Measurements from ENCODE around the gene PCDHB12. TPM values are rescaled to one million over a fixed set of nuclear protein-coding genes. Genes with fewer than 3 reads are reported as not detected.
"Not testable (repeated sequence)": the region's sequence is repeated elsewhere in the genome, so short reads cannot be mapped to it uniquely, and the experiment has no call there.

PCDHB12 gene
- total RNA-seq, 2 donors from 2014 or later, result 1.6 to 5.0 TPM

GRCh38 chr5:141210849-141211248 is 2.3 kb downstream of the PCDHB12 start:
- Mint-ChIP-seq H3K9me3 (peaks cover 43% of the 10 kb centered on the region), H3K36me3 (ENCODE audit: low read depth) (peaks cover 19% of the 10 kb centered on the region)
- H3K4me3 ChIP-seq (ENCODE audit: low read length); H3K9ac ChIP-seq (ENCODE audit: extremely low read depth, low read length, poor library complexity, severe bottlenecking); H3K27me3 Mint-ChIP-seq (ENCODE audit: insufficient read depth); H3K27ac Mint-ChIP-seq; DNase-seq; H3K4me1 ChIP-seq (ENCODE audit: control insufficient read depth, insufficient read depth, low read length); H3K4me1 Mint-ChIP-seq; H3K27me3 ChIP-seq (ENCODE audit: control insufficient read depth, insufficient read depth, low read length, poor library complexity, severe bottlenecking); H3K4me3 Mint-ChIP-seq; H3K27ac ChIP-seq (ENCODE audit: low read depth, low read length); H3K9me3 ChIP-seq (ENCODE audit: control insufficient read depth, low read length); H3K36me3 ChIP-seq (ENCODE audit: control insufficient read depth, insufficient read depth, low read length): not testable (repeated sequence)
- WGBS, 2 experiments (ENCODE audit: insufficient coverage in 1 of 2, insufficient read length in 1 of 2), result 92 to 93% methylated on average over 8 to 23 of the region's 27 CpGs

GRCh38 chr5:141213656-141214339 is 5.3 kb downstream of the PCDHB12 start, which contains the start of gene PCDHB13:
Gene PCDHB13 (plus strand): TSS chr5:141213919. CDS start chr5:141214124, 205 bp downstream.
- not testable (repeated sequence) for H3K4me1 Mint-ChIP-seq; H3K27me3 ChIP-seq (ENCODE audit: control insufficient read depth, insufficient read depth, low read length, poor library complexity, severe bottlenecking); H3K27ac ChIP-seq (ENCODE audit: low read depth, low read length); H3K9me3 ChIP-seq (ENCODE audit: control insufficient read depth, low read length); H3K4me1 ChIP-seq (ENCODE audit: control insufficient read depth, insufficient read depth, low read length); H3K27me3 Mint-ChIP-seq (ENCODE audit: insufficient read depth); H3K36me3 ChIP-seq (ENCODE audit: control insufficient read depth, insufficient read depth, low read length); H3K9ac ChIP-seq (ENCODE audit: extremely low read depth, low read length, poor library complexity, severe bottlenecking)
- Mint-ChIP-seq H3K4me3 (peak within 1 kb of the TSS; percentile 34), H3K27ac (peak within 1 kb of the TSS; percentile 58), H3K36me3 (ENCODE audit: low read depth) (peaks cover 27% of the 10 kb centered on the region), H3K9me3 (peaks cover 55% of the 10 kb centered on the region)
- whole genome bisulfite sequencing, 2 experiments (ENCODE audit: insufficient coverage in 1 of 2, insufficient read length in 1 of 2), result 65% methylated on average over 10 of the region's 18 CpGs; no CpG with 5 or more reads in 1 of the 2 experiments
- peak; percentile 76 for TF ChIP-seq CTCF (conservative IDR thresholded peaks at IDR 0.05)
- peak; percentile 82 for DNase-seq
- peak within 1 kb of the TSS; percentile 23 for H3K4me3 ChIP-seq (ENCODE audit: low read length)

- H3K36me3 ChIP-seq (ENCODE audit: control insufficient read depth, insufficient read depth, low read length); H3K4me1 ChIP-seq (ENCODE audit: control insufficient read depth, insufficient read depth, low read length); H3K4me3 Mint-ChIP-seq; H3K27ac Mint-ChIP-seq; H3K27me3 ChIP-seq (ENCODE audit: control insufficient read depth, insufficient read depth, low read length, poor library complexity, severe bottlenecking); DNase-seq; H3K4me1 Mint-ChIP-seq; H3K9ac ChIP-seq (ENCODE audit: extremely low read depth, low read length, poor library complexity, severe bottlenecking); H3K27me3 Mint-ChIP-seq (ENCODE audit: insufficient read depth); H3K27ac ChIP-seq (ENCODE audit: low read depth, low read length): not testable (repeated sequence)
- Mint-ChIP-seq H3K9me3 (peaks cover 47% of the 10 kb centered on the region), H3K36me3 (ENCODE audit: low read depth) (peaks cover 27% of the 10 kb centered on the region)
- peaks cover 11% of the 10 kb centered on the region for H3K9me3 ChIP-seq (ENCODE audit: control insufficient read depth, low read length)
- peak overlapping the region; percentile 23 for H3K4me3 ChIP-seq (ENCODE audit: low read length)
- 91 to 92% methylated on average over 6 to 9 of the region's 12 CpGs for WGBS, 2 experiments (ENCODE audit: insufficient coverage in 1 of 2, insufficient read length in 1 of 2)
Observed at GRCh38 chr5:141214583-141214982, 6.1 kb downstream of the PCDHB12 start.

- H3K36me3 ChIP-seq (ENCODE audit: control insufficient read depth, insufficient read depth, low read length); H3K9ac ChIP-seq (ENCODE audit: extremely low read depth, low read length, poor library complexity, severe bottlenecking); H3K27ac Mint-ChIP-seq; DNase-seq; H3K4me3 Mint-ChIP-seq; H3K4me1 Mint-ChIP-seq; H3K27ac ChIP-seq (ENCODE audit: low read depth, low read length); H3K4me3 ChIP-seq (ENCODE audit: low read length); H3K4me1 ChIP-seq (ENCODE audit: control insufficient read depth, insufficient read depth, low read length); H3K27me3 Mint-ChIP-seq (ENCODE audit: insufficient read depth); H3K27me3 ChIP-seq (ENCODE audit: control insufficient read depth, insufficient read depth, low read length, poor library complexity, severe bottlenecking): not testable (repeated sequence)
- H3K9me3 Mint-ChIP-seq, result peaks cover 39% of the 10 kb centered on the region
- H3K9me3 ChIP-seq (ENCODE audit: control insufficient read depth, low read length), result peaks cover 11% of the 10 kb centered on the region
- peaks cover 20% of the 10 kb centered on the region for H3K36me3 Mint-ChIP-seq (ENCODE audit: low read depth)
- WGBS, 2 experiments (ENCODE audit: insufficient coverage in 1 of 2, insufficient read length in 1 of 2), result 93% methylated on average over 9 to 28 of the region's 40 CpGs
Observed at GRCh38 chr5:141215504-141215903, 7.0 kb downstream of the PCDHB12 start.

GRCh38 chr5:141216035-141216434 is 7.5 kb downstream of the PCDHB12 start:
- not testable (repeated sequence) for H3K27me3 Mint-ChIP-seq (ENCODE audit: insufficient read depth); H3K27ac ChIP-seq (ENCODE audit: low read depth, low read length); H3K4me3 Mint-ChIP-seq

More at GRCh38 chr5:141216035-141216434, 7.5 kb downstream of the PCDHB12 start:
- peaks cover 17% of the 10 kb centered on the region for H3K36me3 Mint-ChIP-seq (ENCODE audit: low read depth)
- not testable (repeated sequence) for H3K36me3 ChIP-seq (ENCODE audit: control insufficient read depth, insufficient read depth, low read length); H3K27ac Mint-ChIP-seq; H3K4me3 ChIP-seq (ENCODE audit: low read length); H3K9ac ChIP-seq (ENCODE audit: extremely low read depth, low read length, poor library complexity, severe bottlenecking); DNase-seq; H3K4me1 ChIP-seq (ENCODE audit: control insufficient read depth, insufficient read depth, low read length); H3K4me1 Mint-ChIP-seq; H3K27me3 ChIP-seq (ENCODE audit: control insufficient read depth, insufficient read depth, low read length, poor library complexity, severe bottlenecking)
- peaks cover 11% of the 10 kb centered on the region for H3K9me3 ChIP-seq (ENCODE audit: control insufficient read depth, low read length)
- peaks cover 36% of the 10 kb centered on the region for H3K9me3 Mint-ChIP-seq
- 94 to 97% methylated on average over 6 to 18 of the region's 26 CpGs for WGBS, 2 experiments (ENCODE audit: insufficient coverage in 1 of 2, insufficient read length in 1 of 2)
